ENCODE measurements around the gene C16orf74. TPM values are rescaled to one million over a fixed set of nuclear protein-coding genes. Genes with fewer than 3 reads are reported as not detected.

Gene C16orf74
- total and polyA plus RNA-seq, 2 of the 13 experiments (the other 11 are each of a cell fraction or from before 2014, with no cell fraction given), result 0.13 to 0.29 TPM

DNA sequence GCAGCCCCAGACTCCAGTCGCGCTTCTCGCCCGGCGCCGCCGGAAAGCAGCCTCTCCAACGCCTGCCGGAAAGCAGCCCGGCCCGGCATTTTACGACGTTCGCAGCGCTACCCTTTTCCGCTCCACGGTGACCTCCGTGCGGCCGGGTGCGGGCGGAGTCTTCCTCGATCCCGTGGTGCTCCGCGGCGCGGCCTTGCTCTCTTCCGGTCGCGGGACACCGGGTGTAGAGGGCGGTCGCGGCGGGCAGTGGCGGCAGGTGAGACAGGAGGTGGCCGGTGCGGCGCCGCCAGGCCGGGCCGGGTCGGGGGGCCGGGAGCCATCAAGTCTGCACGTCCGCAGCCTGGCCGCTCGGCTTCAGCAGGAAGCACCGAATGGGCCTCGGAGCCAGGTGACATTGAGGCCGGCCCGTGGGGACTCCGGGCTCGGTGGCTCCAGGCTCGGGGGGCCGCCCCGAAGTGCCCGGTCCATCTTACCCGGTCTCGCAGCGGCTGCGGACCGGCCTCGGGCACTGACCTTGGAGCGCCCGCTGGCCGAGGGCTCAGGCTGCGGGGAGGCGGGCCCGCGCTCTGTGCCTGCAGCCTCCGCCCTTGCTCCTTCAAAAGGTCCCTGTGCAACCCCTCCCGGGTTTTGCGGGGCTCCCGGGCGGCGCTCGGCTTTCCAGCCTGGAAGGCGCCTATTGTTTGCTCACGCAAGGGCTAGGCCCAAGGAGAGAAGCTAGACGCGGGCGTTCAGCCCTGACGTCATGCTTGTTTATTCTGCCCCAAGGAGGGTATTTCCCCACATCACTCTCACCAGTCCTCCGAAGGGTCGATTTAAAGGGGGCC is 48.8 kb upstream of the C16orf74 start, which contains the start of the genes COX4I1 and EMC8:
Gene COX4I1 (plus strand): TSS at position 199 of the 824 bp plus-strand sequence. CDS start 1,511 bp downstream, outside the sequence.
Gene EMC8 (minus strand): TSS at position 48 of the 824 bp plus-strand sequence. CDS start 249 bp downstream, outside the sequence.
- ATAC-seq (peak; percentile 88), DNase-seq (ENCODE audit: low spot score) (peak; percentile 90), FAIRE-seq (no peak)
- POLR2A ChIA-PET, result interaction anchor here (0.8 kb wide), 1 partner anchor 789 kb away, joined by 3 read pairs; the partner anchor contains the start of gene ZDHHC7
- H3K4me2 ChIP-seq (ENCODE audit: low read depth, low read length), result peak within 1 kb of the TSS; percentile 91
- H3K9me3 ChIP-seq (ENCODE audit: low read length), result no peaks in the 10 kb centered on the region
- peaks cover 45% of the 10 kb centered on the region for H3K4me1 ChIP-seq (ENCODE audit: insufficient read depth, low read length)
- H4K20me1 ChIP-seq (ENCODE audit: insufficient read depth, low read length), result peaks cover 24% of the 10 kb centered on the region
- BruUV-seq (replicated peaks), result no TSS peak
- H3K9ac ChIP-seq (ENCODE audit: insufficient read depth, low read depth, low read length), result peak within 1 kb of the TSS; percentile 97
- no peak within 1 kb of the TSS for H2AFZ ChIP-seq (ENCODE audit: low read length)
- no peaks in the 10 kb centered on the region; a peak in 1 of 5 replicates for H3K27me3 ChIP-seq (ENCODE audit: control insufficient read depth in 1 of 2, insufficient read depth in 2 of 2, low read length in 2 of 2)
- in situ Hi-C loops (cut with HindIII; ENCODE audit: extremely low pct_ligation_motif_present, low pct_unique_long_range_greater_than_20kb), result loop anchor here (25.0 kb wide), 1 partner anchor 713 kb away; the partner anchor contains the start of gene FOXF1
- WGBS (ENCODE audit: low lambda C conversion rate), result 1% methylated on average over 20 of the region's 87 CpGs
- intact Hi-C loops (cut with micrococcal nuclease; ENCODE audit: unreplicated experiment), result no loop called here
- H3K27ac ChIP-seq (ENCODE audit: extremely low read length, insufficient read depth, low read length), result peak within 1 kb of the TSS; percentile 92
- H3K79me2 ChIP-seq (ENCODE audit: insufficient read depth, low read length), result peaks cover 79% of the 10 kb centered on the region
- CTCF ChIA-PET (ENCODE audit: low intra/inter-chr PET ratio, low total read pairs), result no interaction called here
- peaks cover 29 to 57% of the 10 kb centered on the region in 2 experiments for H3K36me3 ChIP-seq (replicated peaks in 1 of 2; ENCODE audit: control insufficient read depth in 1 of 2, insufficient read depth in 2 of 2, low read length in 2 of 2)
- H3K4me3 ChIP-seq (replicated peaks in 1 of 3; ENCODE audit: insufficient read depth in 1 of 3, low read depth in 2 of 3, low read length in 3 of 3), result peak within 1 kb of the TSS; percentile 85 to 100 (median 89)
- no peak; the same call in 1 of the 2 replicates for TF ChIP-seq ZNF674 (CRISPR knock-in tag; IDR thresholded peaks at IDR 0.05; ENCODE audit: low read depth)
- TF ChIP-seq, protein P1, sequence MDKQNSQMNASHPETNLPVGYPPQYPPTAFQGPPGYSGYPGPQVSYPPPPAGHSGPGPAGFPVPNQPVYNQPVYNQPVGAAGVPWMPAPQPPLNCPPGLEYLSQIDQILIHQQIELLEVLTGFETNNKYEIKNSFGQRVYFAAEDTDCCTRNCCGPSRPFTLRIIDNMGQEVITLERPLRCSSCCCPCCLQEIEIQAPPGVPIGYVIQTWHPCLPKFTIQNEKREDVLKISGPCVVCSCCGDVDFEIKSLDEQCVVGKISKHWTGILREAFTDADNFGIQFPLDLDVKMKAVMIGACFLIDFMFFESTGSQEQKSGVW (CRISPR knock-in tag; IDR thresholded peaks at IDR 0.05; ENCODE audit: borderline replicate concordance), result no peak
- peak; percentile 18; the same call in 1 of the 2 replicates for TF ChIP-seq JUN (CRISPR knock-in tag; IDR thresholded peaks at IDR 0.05)
- no peak for TF ChIP-seq JUNB (CRISPR knock-in tag; IDR thresholded peaks at IDR 0.05; ENCODE audit: borderline replicate concordance)
- peak; percentile 91 for TF ChIP-seq ZNF143 (CRISPR knock-in tag; IDR thresholded peaks at IDR 0.05)
- TF ChIP-seq HMG20A (CRISPR knock-in tag; IDR thresholded peaks at IDR 0.05; ENCODE audit: borderline replicate concordance), result no peak
- TF ChIP-seq HIVEP1 (CRISPR knock-in tag; IDR thresholded peaks at IDR 0.05), result no peak; the same call in 1 of the 2 replicates
- peak; percentile 18; the same call in 1 of the 2 replicates for TF ChIP-seq GPN1 (CRISPR knock-in tag; IDR thresholded peaks at IDR 0.05; ENCODE audit: borderline replicate concordance)
- TF ChIP-seq SALL1 (CRISPR knock-in tag; IDR thresholded peaks at IDR 0.05), result peak; percentile 81; the same call in 1 of the 2 replicates
- no peak for TF ChIP-seq RFX5 (IDR thresholded peaks at IDR 0.05; ENCODE audit: low read depth, low read length)
- no peak; the same call in 1 of the 2 replicates for TF ChIP-seq MIER2 (CRISPR knock-in tag; IDR thresholded peaks at IDR 0.05)
- TF ChIP-seq ZNF326 (CRISPR knock-in tag; IDR thresholded peaks at IDR 0.05; ENCODE audit: borderline replicate concordance), result no peak
- TF ChIP-seq ZNF564 (CRISPR knock-in tag; IDR thresholded peaks at IDR 0.05), result no peak; the same call in 1 of the 2 replicates
- TF ChIP-seq ZBTB7B (CRISPR knock-in tag; IDR thresholded peaks at IDR 0.05), result no peak
- TF ChIP-seq DR1 (CRISPR knock-in tag; IDR thresholded peaks at IDR 0.05), result peak; percentile 92
- peak; percentile 79 for TF ChIP-seq ZNF747 (CRISPR knock-in tag; IDR thresholded peaks at IDR 0.05; ENCODE audit: borderline replicate concordance)
- TF ChIP-seq TBX2 (CRISPR knock-in tag; IDR thresholded peaks at IDR 0.05; ENCODE audit: borderline replicate concordance), result peak; percentile 88
- TF ChIP-seq SRY (CRISPR knock-in tag; IDR thresholded peaks at IDR 0.05), result peak; percentile 89; the same call in 1 of the 2 replicates
- no peak for TF ChIP-seq SNAI1 (CRISPR knock-in tag; IDR thresholded peaks at IDR 0.05; ENCODE audit: borderline replicate concordance)
- no peak for TF ChIP-seq U2AF2 (IDR thresholded peaks at IDR 0.05; ENCODE audit: low read depth, low read length)
- peak; percentile 95 for TF ChIP-seq TAF1 (CRISPR knock-in tag; IDR thresholded peaks at IDR 0.05)
- TF ChIP-seq SMYD3 (CRISPR knock-in tag; IDR thresholded peaks at IDR 0.05), result no peak; the same call in 1 of the 2 replicates
- TF ChIP-seq ETV6 (CRISPR knock-in tag; conservative IDR thresholded peaks at IDR 0.05), result no peak; the same call in 1 of the 2 replicates
- TF ChIP-seq, protein P2, sequence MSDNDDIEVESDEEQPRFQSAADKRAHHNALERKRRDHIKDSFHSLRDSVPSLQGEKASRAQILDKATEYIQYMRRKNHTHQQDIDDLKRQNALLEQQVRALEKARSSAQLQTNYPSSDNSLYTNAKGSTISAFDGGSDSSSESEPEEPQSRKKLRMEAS (IDR thresholded peaks at IDR 0.05), result peak; percentile 81
